Ovary (tissue), 9 donors: Measurements from ENCODE around the gene FTH1. TPM values are rescaled to one million over a fixed set of nuclear protein-coding genes. Genes with fewer than 3 reads are reported as not detected.

Experiments used
- DNase-seq, 5 donors: peaks; one replicate each; pipeline ENCODE4 v3.0.0-alpha.2; 2019 to 2020
- H3K27ac ChIP-seq, 2 donors: fragments of 200-600 bp; one replicate each; pipeline versions ENCODE4 v1.5.1 to v1.8.0; 2019 to 2022
- H3K27me3 ChIP-seq: fragments of 200-600 bp; one replicate; pipeline ENCODE4 v1.8.0; 2022
- H3K36me3 ChIP-seq: fragments of 200-600 bp; sonication (generic); one replicate; pipeline ENCODE4 v1.5.1; 2019
- H3K4me1 ChIP-seq: one replicate; pipeline ENCODE4 v1.8.1; 2013; ENCODE audit warnings: mild to moderate bottlenecking, moderate library complexity; ENCODE audit not compliant: insufficient read depth
- H3K4me3 ChIP-seq: fragments of 200-600 bp; sonication (generic); one replicate; pipeline ENCODE4 v1.5.1; 2017
- H3K9me3 ChIP-seq, 2 donors: fragments of 200-600 bp in 1 of 2; sonication (generic) in 1 of 2; one replicate each; pipeline versions ENCODE4 v1.5.1 to v1.8.1; 2013 to 2019; ENCODE audit warnings: mild to moderate bottlenecking in 1 of 2, moderate library complexity in 1 of 2
- CTCF ChIP-seq, 3 donors: fragments of 450-650 bp in 2 of 3; fragments of 200-600 bp in 1 of 3; IDR thresholded peaks; one replicate each; pipeline versions ENCODE4 v1.5.1 to v1.8.0; 2016 to 2022; ENCODE audit warnings: antibody characterized with exemption in 3 of 3, mild to moderate bottlenecking in 1 of 3
- EP300 ChIP-seq: sonication (generic); formaldehyde crosslinking; IDR thresholded peaks from one replicate; pipeline ENCODE4 v1.6.1; 2017; ENCODE audit warnings: antibody characterized with exemption
- POLR2A ChIP-seq: fragments of 450-650 bp; IDR thresholded peaks from one replicate; pipeline ENCODE4 v1.6.1; 2017; ENCODE audit warnings: antibody characterized with exemption, mild to moderate bottlenecking, moderate library complexity
- WGBS, 3 donors: extraction: QIAGEN DNeasy Blood & Tissue Kit in 1 of 3; methylation state at CpG; one replicate each; pipeline versions ENCODE4 v1.1.5 to v1.1.7; 2013 to 2017; 5-methylcytosine and 5-hydroxymethylcytosine counted together
- intact Hi-C, 4 donors: fragments of 100-400 bp; cut with DNase I; formaldehyde crosslinking; loops; one replicate each; pipeline versions ENCODE4 v1.11.0 to v1.15.1; 2022 to 2023
- polyA plus RNA-seq, 2 donors: library from polyadenylated mRNA; stranded (reverse); fragments of 200-250 nt in 1 of 2; fragments of 350-450 nt in 1 of 2; fragmentation: Illumina TruSeq in 1 of 2; extraction: RNeasy Lipid Tissue Mini Kit (QIAGEN cat#74804) in 1 of 2; gene quantifications; one replicate each; pipeline ENCODE4 v1.2.3, GENCODE V29; 2013 to 2014
- total RNA-seq, 7 donors: library from RNA; depleted of rRNA in 2 of 7; stranded (reverse); fragments of >200 nt in 2 of 7; fragmentation: NEBNext Ultra II Directional in 3 of 7; extraction: Animal tissue kit (Norgen Biotek cat#: 25700) in 3 of 7; gene quantifications; one replicate each; pipeline versions ENCODE4 v1.1.0 to v1.2.4, GENCODE V29; 2016 to 2023
- donor health status: DM: no; HTN: no; CAD: no; lungs with moderate emphysema.
- donor health status: DM: no; HTN: no; CAD: no.
- donor health status: Bipolar disorder and iron deficiency.
- donor health status: DM: yes; HTN: yes; CAD: no.
- donor health status: DM: no; HTN: no; CAD: no.
- donor health status: DM: yes; HTN: yes; CAD: no.

Gene FTH1
- total and polyA plus RNA-seq, 9 donors = 1,118 to 5,649 (median 2,155) TPM

DNA sequence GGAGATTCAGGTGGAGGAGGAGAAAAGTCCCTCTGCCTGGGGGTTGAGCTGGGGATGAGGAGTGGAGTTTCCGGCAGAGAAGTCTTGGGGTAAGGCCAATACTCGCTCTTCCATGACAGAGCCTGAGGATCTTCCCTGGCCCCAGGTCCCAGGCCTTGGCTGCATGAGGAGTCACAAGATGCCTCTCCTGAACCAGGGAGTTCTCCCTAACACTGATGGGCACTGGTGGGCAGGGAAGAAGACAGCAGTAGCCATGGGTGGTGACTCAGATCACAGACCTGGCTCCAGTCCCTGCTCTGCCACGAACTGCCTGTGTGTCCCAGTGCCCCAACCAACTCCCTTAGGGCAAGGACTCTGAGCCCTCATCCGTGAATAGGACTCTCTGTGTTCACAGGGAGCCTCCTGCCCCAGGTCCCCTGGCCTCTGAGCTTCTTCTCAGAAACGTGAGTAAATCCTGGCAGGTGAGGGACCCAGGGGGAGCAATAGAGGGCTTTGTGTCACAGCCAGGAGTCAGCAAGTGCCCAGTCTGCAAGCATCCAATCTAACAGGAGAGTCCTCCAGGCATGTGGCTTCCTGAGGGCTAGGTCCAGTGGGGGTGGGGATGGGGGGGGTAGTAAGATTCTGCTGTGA is 45.5 kb upstream of the FTH1 start:
- no peak overlapping the region for H3K27ac ChIP-seq
- no peak overlapping the region for H3K4me3 ChIP-seq
- H3K27me3 ChIP-seq = no peaks in the 10 kb centered on the region
- intact Hi-C loops = no loop called here
- 78 to 85% (median 81%) methylated on average over 4 to 5 of the region's 5 CpGs for WGBS, 3 donors
- H3K9me3 ChIP-seq = no peaks in the 10 kb centered on the region
- TF ChIP-seq EP300 (no peak), POLR2A (no peak), CTCF (IDR thresholded peaks at IDR 0.05) (no peak)
- DNase-seq = no peak
- no peaks in the 10 kb centered on the region for H3K4me1 ChIP-seq
- no peaks in the 10 kb centered on the region for H3K36me3 ChIP-seq

DNA sequence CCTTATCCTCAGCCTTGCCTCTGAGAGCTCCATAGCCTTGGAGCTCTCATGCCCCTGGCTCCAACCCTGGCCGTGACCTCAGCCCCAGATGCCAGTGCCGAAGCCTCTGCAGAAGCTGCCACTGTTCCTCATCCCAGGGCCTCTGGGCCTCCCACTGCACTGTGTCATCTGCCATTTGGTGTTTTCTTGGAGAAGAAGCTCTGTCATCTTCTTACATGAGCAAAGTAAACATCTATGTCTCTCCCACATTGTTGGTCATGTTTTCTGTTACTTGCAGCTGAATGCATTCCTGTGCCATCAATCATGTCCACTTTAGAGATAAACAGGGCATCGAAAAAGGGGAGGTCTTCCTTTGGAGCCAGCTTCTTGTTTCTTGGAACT is 45.0 kb upstream of the FTH1 start:
- no peak overlapping the region for H3K4me3 ChIP-seq
- DNase-seq = no peak
- no peaks in the 10 kb centered on the region for H3K36me3 ChIP-seq
- H3K27ac ChIP-seq = no peak overlapping the region
- intact Hi-C loops = no loop called here
- no peaks in the 10 kb centered on the region for H3K27me3 ChIP-seq
- H3K4me1 ChIP-seq = no peaks in the 10 kb centered on the region
- TF ChIP-seq EP300 = no peak
- no peak for TF ChIP-seq CTCF (IDR thresholded peaks at IDR 0.05)
- TF ChIP-seq POLR2A = no peak
- H3K9me3 ChIP-seq = no peaks in the 10 kb centered on the region
- WGBS, 3 donors = 44 to 70% (median 44%) methylated on average over 3 of the region's 3 CpGs

GRCh38 chr11:62011881-62012280 is 44.4 kb upstream of the FTH1 start:
- H3K4me3 ChIP-seq = no peak overlapping the region
- H3K27ac ChIP-seq = no peak overlapping the region
- intact Hi-C loops = no loop called here
- H3K4me1 ChIP-seq = no peaks in the 10 kb centered on the region
- H3K9me3 ChIP-seq = no peaks in the 10 kb centered on the region
- TF ChIP-seq CTCF (IDR thresholded peaks at IDR 0.05) = no peak
- TF ChIP-seq EP300 = no peak
- no peak for TF ChIP-seq POLR2A
- no peaks in the 10 kb centered on the region for H3K36me3 ChIP-seq
- WGBS, 3 donors = 93 to 97% (median 97%) methylated on average over 9 of the region's 9 CpGs
- DNase-seq = no peak
- no peaks in the 10 kb centered on the region for H3K27me3 ChIP-seq

DNA sequence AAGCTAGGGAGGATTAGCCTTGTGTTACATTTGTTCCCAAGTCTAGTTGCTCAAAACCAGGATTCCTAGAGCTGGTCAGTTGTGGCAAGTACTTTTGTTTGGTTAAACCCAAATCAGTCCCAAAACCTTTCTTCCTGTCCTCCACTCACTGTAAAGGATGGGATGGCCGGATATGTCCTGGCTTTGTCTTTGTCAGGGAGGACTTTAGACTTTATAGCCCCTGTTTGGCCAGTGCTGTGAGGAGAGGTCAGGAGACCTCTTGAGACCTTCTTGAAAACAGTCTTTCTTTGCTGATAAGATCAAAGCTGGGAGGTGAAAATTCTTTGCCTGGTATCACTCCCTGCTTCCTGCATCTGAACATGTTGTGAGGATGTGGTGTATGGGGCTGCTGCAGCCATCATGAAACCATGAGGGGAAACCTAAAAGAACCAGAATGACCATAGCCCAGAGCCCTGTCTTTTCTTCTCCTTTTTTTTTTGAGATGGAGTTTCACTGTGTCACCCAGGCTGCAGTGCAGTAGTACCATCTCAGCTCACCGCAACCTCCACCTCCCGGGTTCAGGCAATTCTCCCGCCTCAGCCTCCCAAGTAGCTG is 43.6 kb upstream of the FTH1 start:
- DNase-seq = no peak
- Histone ChIP-seq H3K9me3 (no peaks in the 10 kb centered on the region), H3K4me1 (no peaks in the 10 kb centered on the region), H3K27me3 (no peaks in the 10 kb centered on the region), H3K36me3 (no peaks in the 10 kb centered on the region), H3K4me3 (no peak overlapping the region), H3K27ac (no peak overlapping the region)
- intact Hi-C loops = no loop called here
- 88 to 98% (median 91%) methylated on average over 4 of the region's 4 CpGs for WGBS, 3 donors
- TF ChIP-seq CTCF (IDR thresholded peaks at IDR 0.05) = no peak
- no peak for TF ChIP-seq POLR2A
- TF ChIP-seq EP300 = no peak
